ENCODE results near the gene FAM114A1.
A peak's percentile ranks its signal among the peaks of the same experiment; 100 is the strongest.

Gene FAM114A1

DNA sequence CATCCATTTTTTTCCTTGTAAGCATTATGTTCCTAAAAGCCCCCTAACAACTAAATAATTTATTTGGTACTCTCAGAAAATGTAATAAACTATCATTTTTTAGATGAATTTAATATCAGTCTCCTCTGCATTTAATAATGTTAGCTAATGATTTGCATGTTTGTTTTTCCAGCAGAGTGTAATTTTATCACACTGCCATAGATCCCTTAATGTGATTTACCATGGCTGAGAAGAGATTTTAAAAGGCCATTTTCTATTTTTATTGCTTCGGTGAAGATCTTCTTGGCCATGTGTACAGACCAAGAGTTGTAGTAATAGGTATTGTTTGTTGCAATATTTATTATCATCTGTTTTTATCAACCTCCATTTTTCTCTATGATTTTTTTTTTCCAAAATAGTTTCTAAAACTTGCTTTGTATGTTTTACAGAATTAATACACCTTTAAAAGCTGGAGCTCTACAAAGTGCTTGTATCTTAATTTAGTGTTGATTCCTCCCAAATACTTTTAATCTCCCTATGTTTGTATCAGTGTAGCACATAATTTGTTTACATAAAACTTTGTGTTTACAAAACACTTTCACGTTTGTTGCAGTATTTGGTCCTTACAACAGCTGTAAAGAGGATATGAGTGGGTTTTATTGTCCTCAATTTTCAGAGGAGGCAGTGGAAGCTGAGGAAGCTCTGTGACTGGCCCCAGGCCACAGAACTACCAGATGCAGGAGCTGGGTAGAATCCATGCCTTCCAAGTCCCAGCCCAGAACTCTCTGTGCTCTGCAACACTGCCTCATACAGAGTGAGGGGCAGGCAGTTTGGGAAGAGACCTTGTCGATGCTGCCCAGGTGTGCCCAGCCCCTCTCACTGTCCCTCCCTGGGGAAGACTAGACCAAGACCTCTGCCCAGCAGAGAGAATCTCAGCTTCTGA, 58.1 kb downstream of the FAM114A1 start:
- TF ChIP-seq CTCF (IDR thresholded peaks at IDR 0.05; ENCODE audit: borderline replicate concordance, control extremely low read depth, extremely low read depth, insufficient read depth, missing control alignments): no peak
- in situ Hi-C loops (cut with MboI; ENCODE audit: low sequenced_read_pairs, unreplicated experiment): no loop called here
- DNase-seq (ENCODE audit: low spot score): no peak

DNA sequence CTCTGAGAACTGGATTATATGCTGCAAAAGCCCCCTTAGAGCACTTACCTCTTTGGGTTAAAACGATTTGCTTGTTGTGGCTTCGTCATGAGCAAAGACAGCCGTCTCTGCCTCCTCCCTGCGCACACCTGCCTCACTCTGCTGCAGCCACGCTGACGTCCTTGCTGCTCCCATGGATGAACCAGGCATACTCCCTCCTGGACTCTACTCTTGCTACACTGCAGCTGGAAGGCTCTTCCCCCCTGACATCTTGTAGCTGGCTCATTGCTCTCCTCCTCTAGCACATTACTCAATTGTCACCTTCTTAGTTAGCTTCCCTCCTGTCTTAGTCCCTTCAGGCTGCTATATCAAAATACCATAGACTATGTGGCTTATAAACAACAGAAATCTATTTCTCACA, 59.3 kb downstream of the FAM114A1 start:
- in situ Hi-C loops (cut with MboI; ENCODE audit: low sequenced_read_pairs, unreplicated experiment): no loop called here
- TF ChIP-seq CTCF (IDR thresholded peaks at IDR 0.05; ENCODE audit: borderline replicate concordance, control extremely low read depth, extremely low read depth, insufficient read depth, missing control alignments): no peak
- DNase-seq (ENCODE audit: low spot score): no peak

GRCh38 chr4:38928568-38928967, 61.0 kb downstream of the FAM114A1 start:
- in situ Hi-C loops (cut with MboI; ENCODE audit: low sequenced_read_pairs, unreplicated experiment): no loop called here
- TF ChIP-seq CTCF (IDR thresholded peaks at IDR 0.05; ENCODE audit: borderline replicate concordance, control extremely low read depth, extremely low read depth, insufficient read depth, missing control alignments): no peak
- no peak for DNase-seq (ENCODE audit: low spot score)

GRCh38 chr4:38928974-38929373, 61.4 kb downstream of the FAM114A1 start:
- TF ChIP-seq CTCF (IDR thresholded peaks at IDR 0.05; ENCODE audit: borderline replicate concordance, control extremely low read depth, extremely low read depth, insufficient read depth, missing control alignments): no peak
- in situ Hi-C loops (cut with MboI; ENCODE audit: low sequenced_read_pairs, unreplicated experiment): no loop called here
- DNase-seq (ENCODE audit: low spot score): no peak

GRCh38 chr4:38930204-38930603, 62.6 kb downstream of the FAM114A1 start:
- DNase-seq (ENCODE audit: low spot score): peak; percentile 49
- no peak for TF ChIP-seq CTCF (IDR thresholded peaks at IDR 0.05; ENCODE audit: borderline replicate concordance, control extremely low read depth, extremely low read depth, insufficient read depth, missing control alignments)
- in situ Hi-C loops (cut with MboI; ENCODE audit: low sequenced_read_pairs, unreplicated experiment): no loop called here

DNA sequence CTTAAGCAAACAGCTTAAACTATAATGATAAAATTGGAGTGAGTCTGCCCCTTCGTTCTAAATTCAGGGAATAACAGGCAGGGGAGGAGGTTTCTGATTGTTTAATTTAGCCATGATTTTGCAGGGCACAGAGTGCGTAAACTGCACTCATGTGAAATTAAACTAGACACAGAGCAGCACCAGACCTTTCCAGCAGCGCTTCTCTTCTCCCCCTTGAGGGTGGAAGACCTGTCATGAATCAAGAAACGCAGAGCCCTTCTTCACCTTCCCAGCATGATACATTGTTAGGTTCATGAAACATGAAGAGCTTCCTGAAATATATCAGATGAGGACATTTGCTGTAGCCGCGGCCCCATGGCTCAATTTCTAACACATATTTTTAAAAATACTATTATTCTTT, 63.1 kb downstream of the FAM114A1 start:
- in situ Hi-C loops (cut with MboI; ENCODE audit: low sequenced_read_pairs, unreplicated experiment): no loop called here
- DNase-seq (ENCODE audit: low spot score): no peak
- TF ChIP-seq CTCF (IDR thresholded peaks at IDR 0.05; ENCODE audit: borderline replicate concordance, control extremely low read depth, extremely low read depth, insufficient read depth, missing control alignments): no peak
